MM.1S (cell line): ENCODE measurements around the gene ADGRL3.

Experiments
- DNase-seq: peaks from one replicate; pipeline ENCODE4 v3.0.0-alpha.2; 2015
- H2AFZ ChIP-seq: fragments of 300-600 bp; sonication (generic); 2 replicates; pipeline ENCODE4 v1.6.0; 2016; ENCODE audit warnings: antibody characterized with exemption, low read length
- H3F3A ChIP-seq: fragments of 300-600 bp; sonication (generic); 2 replicates; pipeline ENCODE4 v1.6.1; 2016; ENCODE audit warnings: mild to moderate bottlenecking, antibody characterized with exemption, low read length, moderate library complexity, mixed read lengths; ENCODE audit not compliant: insufficient read depth
- H3K27ac ChIP-seq: fragments of 300-600 bp; sonication (generic); 2 replicates; pipeline ENCODE4 v1.5.1; 2016; ENCODE audit warnings: mild to moderate bottlenecking, low read length
- H3K27me3 ChIP-seq: fragments of 300-600 bp; sonication (generic); replicated peaks from 2 replicates; pipeline ENCODE4 v1.6.0; 2016; ENCODE audit warnings: low read length; ENCODE audit not compliant: insufficient read depth
- H3K36me3 ChIP-seq: fragments of 300-600 bp; sonication (generic); replicated peaks from 2 replicates; pipeline ENCODE4 v1.6.1; 2016; ENCODE audit warnings: mild to moderate bottlenecking, low read length, mixed read lengths; ENCODE audit not compliant: insufficient read depth
- H3K4me1 ChIP-seq: fragments of 300-600 bp; sonication (generic); 2 replicates; pipeline ENCODE4 v1.6.1; 2016; ENCODE audit warnings: low read length, mixed read lengths
- H3K4me2 ChIP-seq: fragments of 300-600 bp; sonication (generic); 2 replicates; pipeline ENCODE4 v1.6.0; 2016; ENCODE audit warnings: low read depth, low read length
- H3K4me3 ChIP-seq: fragments of 300-600 bp; sonication (generic); 2 replicates; pipeline ENCODE4 v1.5.1; 2016; ENCODE audit warnings: low read length, mixed read lengths
- H3K79me2 ChIP-seq: fragments of 300-600 bp; sonication (generic); 2 replicates; pipeline ENCODE4 v1.6.1; 2016; ENCODE audit warnings: mixed run types, low read length, mixed read lengths
- H3K9ac ChIP-seq: fragments of 300-600 bp; sonication (generic); 2 replicates; pipeline ENCODE4 v1.6.1; 2016; ENCODE audit warnings: low read length, mixed read lengths
- H3K9me2 ChIP-seq: fragments of 300-600 bp; sonication (generic); replicated peaks from 2 replicates; pipeline ENCODE4 v1.6.1; 2016; ENCODE audit warnings: mild to moderate bottlenecking, low read length, mixed read lengths; ENCODE audit not compliant: insufficient read depth
- H3K9me3 ChIP-seq: fragments of 300-600 bp; sonication (generic); replicated peaks from 2 replicates; pipeline ENCODE4 v1.6.1; 2016; ENCODE audit warnings: mild to moderate bottlenecking, low read length, mixed read lengths; ENCODE audit not compliant: insufficient read depth
- H4K20me1 ChIP-seq: fragments of 300-600 bp; sonication (generic); 2 replicates; pipeline ENCODE4 v1.6.1; 2016; ENCODE audit warnings: mild to moderate bottlenecking, low read length, moderate library complexity, mixed read lengths; ENCODE audit not compliant: insufficient read depth
- CTCF ChIP-seq: fragments of 300-600 bp; sonication (generic); IDR thresholded peaks from 2 replicates; pipeline ENCODE4 v1.5.1; 2016; ENCODE audit warnings: antibody characterized with exemption, low read length, mixed read lengths
- EZH2 ChIP-seq: fragments of 300-600 bp; sonication (generic); optimal IDR thresholded peaks from 2 replicates; pipeline ENCODE3; 2017; ENCODE audit warnings: low read depth, mild to moderate bottlenecking, antibody characterized with exemption, low read length, mixed read lengths
- EZH2phosphoT487 ChIP-seq: fragments of 300-600 bp; sonication (generic); IDR thresholded peaks from 2 replicates; pipeline ENCODE4 v1.6.1; 2018; ENCODE audit warnings: antibody characterized with exemption, low read length

Gene ADGRL3

GRCh38 chr4:61461956-61462355 lies 261.8 kb downstream of the ADGRL3 start:
- H3K36me3 ChIP-seq: no peaks in the 10 kb centered on the region
- no peak for DNase-seq
- H3K79me2 ChIP-seq: no peaks in the 10 kb centered on the region
- H3K27me3 ChIP-seq: no peaks in the 10 kb centered on the region
- no peaks in the 10 kb centered on the region for H3F3A ChIP-seq
- no peak overlapping the region for H3K27ac ChIP-seq
- H3K4me3 ChIP-seq: no peak overlapping the region
- H3K9me2 ChIP-seq: no peaks in the 10 kb centered on the region
- no peak overlapping the region for H3K4me2 ChIP-seq
- no peak overlapping the region for H3K9ac ChIP-seq
- H4K20me1 ChIP-seq: no peaks in the 10 kb centered on the region
- TF ChIP-seq CTCF (no peak), EZH2phosphoT487 (no peak), EZH2 (no peak)
- H3K9me3 ChIP-seq: no peaks in the 10 kb centered on the region
- no peaks in the 10 kb centered on the region for H3K4me1 ChIP-seq
- H2AFZ ChIP-seq: no peak overlapping the region

- Histone ChIP-seq H3K27me3 (no peaks in the 10 kb centered on the region), H2AFZ (no peak overlapping the region)
Measured at GRCh38 chr4:61462451-61463326, 262.6 kb downstream of the ADGRL3 start.

GRCh38 chr4:61468024-61468720 lies 268.0 kb downstream of the ADGRL3 start:
- no peak for DNase-seq
- no peaks in the 10 kb centered on the region for H3K79me2 ChIP-seq
- no peaks in the 10 kb centered on the region for H3F3A ChIP-seq
- no peaks in the 10 kb centered on the region for H3K4me1 ChIP-seq
- no peaks in the 10 kb centered on the region for H3K9me3 ChIP-seq
- no peak overlapping the region for H3K4me2 ChIP-seq
- H3K36me3 ChIP-seq: no peaks in the 10 kb centered on the region
- no peaks in the 10 kb centered on the region for H3K9me2 ChIP-seq
- no peaks in the 10 kb centered on the region for H4K20me1 ChIP-seq
- H3K27me3 ChIP-seq: no peaks in the 10 kb centered on the region
- H3K9ac ChIP-seq: no peak overlapping the region
- H3K27ac ChIP-seq: no peak overlapping the region
- TF ChIP-seq EZH2 (no peak), CTCF (no peak), EZH2phosphoT487 (no peak)
- H2AFZ ChIP-seq: no peak overlapping the region
- H3K4me3 ChIP-seq: no peak overlapping the region

More at GRCh38 chr4:61462451-61463326, 262.6 kb downstream of the ADGRL3 start:
- no peak overlapping the region for H3K27ac ChIP-seq
- no peaks in the 10 kb centered on the region for H3K79me2 ChIP-seq
- H3K9ac ChIP-seq: no peak overlapping the region
- H3F3A ChIP-seq: no peaks in the 10 kb centered on the region
- H3K36me3 ChIP-seq: no peaks in the 10 kb centered on the region
- no peaks in the 10 kb centered on the region for H3K9me2 ChIP-seq
- H3K4me3 ChIP-seq: no peak overlapping the region
- no peaks in the 10 kb centered on the region for H4K20me1 ChIP-seq
- no peak for DNase-seq
- TF ChIP-seq EZH2phosphoT487 (no peak), CTCF (no peak), EZH2 (no peak)
- H3K9me3 ChIP-seq: no peaks in the 10 kb centered on the region
- H3K4me2 ChIP-seq: no peak overlapping the region
- H3K4me1 ChIP-seq: no peaks in the 10 kb centered on the region
